OCI-M2 (cell line): ENCODE results near the gene TBC1D23.
"Not testable (repeated sequence)": the region's sequence is repeated elsewhere in the genome, so short reads cannot be mapped to it uniquely, and the experiment has no call there.

Source experiments
- DNase-seq: peaks from one replicate; lab custom pipeline; 2025; ENCODE audit not compliant: unreplicated experiment; lab: John Stamatoyannopoulos, UW

Gene TBC1D23

GRCh38 chr3:100348727-100349126, 87.9 kb downstream of the TBC1D23 start:
- no peak for DNase-seq

- DNase-seq, result not testable (repeated sequence)
These were observed 91.0 kb downstream of the TBC1D23 start for GRCh38 chr3:100351770-100352169.

GRCh38 chr3:100352296-100353231, 91.8 kb downstream of the TBC1D23 start:
- no peak for DNase-seq

- no peak for DNase-seq
These were observed 94.1 kb downstream of the TBC1D23 start for GRCh38 chr3:100354850-100355249.

- no peak for DNase-seq
These were observed 97.6 kb downstream of the TBC1D23 start for GRCh38 chr3:100358413-100358812.

GRCh38 chr3:100359035-100359434, 98.2 kb downstream of the TBC1D23 start:
- DNase-seq, result no peak

GRCh38 chr3:100360757-100361496, 100.1 kb downstream of the TBC1D23 start:
- no peak for DNase-seq

GRCh38 chr3:100361897-100362296, 101.1 kb downstream of the TBC1D23 start:
- no peak for DNase-seq

- DNase-seq, result no peak
These were observed 103.6 kb downstream of the TBC1D23 start for GRCh38 chr3:100364421-100364820.

- no peak for DNase-seq
These were observed 105.6 kb downstream of the TBC1D23 start for GRCh38 chr3:100366424-100366823.

GRCh38 chr3:100368441-100368840, 107.6 kb downstream of the TBC1D23 start:
- no peak for DNase-seq

GRCh38 chr3:100370756-100371155, 110.0 kb downstream of the TBC1D23 start:
- DNase-seq, result no peak

- DNase-seq, result no peak
These were observed 113.7 kb downstream of the TBC1D23 start for GRCh38 chr3:100374521-100374920.
